NCI-H1092 (cell line): ENCODE data around the gene KCNAB2.

Experiments
- DNase-seq: peaks from one replicate; lab custom pipeline; 2025; lab: John Stamatoyannopoulos, UW

Gene KCNAB2

DNA sequence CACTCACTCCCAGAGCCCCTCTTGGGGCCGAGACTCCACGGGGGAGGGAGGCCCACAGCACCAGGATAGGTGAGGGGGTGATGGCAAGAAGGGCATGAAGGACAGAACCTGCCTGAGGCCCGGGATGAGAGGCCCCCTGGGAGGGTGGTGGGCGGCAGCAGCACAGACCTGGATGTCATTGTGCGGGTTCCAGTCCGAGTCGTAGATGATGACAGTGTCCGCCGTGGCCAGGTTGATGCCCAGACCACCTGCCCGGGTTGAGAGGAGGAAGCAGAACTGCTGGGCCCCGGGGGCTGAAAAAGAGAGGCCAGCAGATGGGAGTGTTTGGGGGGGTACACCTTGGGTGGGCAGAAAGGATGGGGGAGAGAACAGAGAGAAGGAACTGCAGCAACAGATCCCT, 84.3 kb downstream of the KCNAB2 start:
- DNase-seq = no peak

- no peak for DNase-seq
Measured at GRCh38 chr1:6130596-6130995, 84.9 kb downstream of the KCNAB2 start.

GRCh38 chr1:6131561-6131960, 85.9 kb downstream of the KCNAB2 start:
- no peak for DNase-seq

DNA sequence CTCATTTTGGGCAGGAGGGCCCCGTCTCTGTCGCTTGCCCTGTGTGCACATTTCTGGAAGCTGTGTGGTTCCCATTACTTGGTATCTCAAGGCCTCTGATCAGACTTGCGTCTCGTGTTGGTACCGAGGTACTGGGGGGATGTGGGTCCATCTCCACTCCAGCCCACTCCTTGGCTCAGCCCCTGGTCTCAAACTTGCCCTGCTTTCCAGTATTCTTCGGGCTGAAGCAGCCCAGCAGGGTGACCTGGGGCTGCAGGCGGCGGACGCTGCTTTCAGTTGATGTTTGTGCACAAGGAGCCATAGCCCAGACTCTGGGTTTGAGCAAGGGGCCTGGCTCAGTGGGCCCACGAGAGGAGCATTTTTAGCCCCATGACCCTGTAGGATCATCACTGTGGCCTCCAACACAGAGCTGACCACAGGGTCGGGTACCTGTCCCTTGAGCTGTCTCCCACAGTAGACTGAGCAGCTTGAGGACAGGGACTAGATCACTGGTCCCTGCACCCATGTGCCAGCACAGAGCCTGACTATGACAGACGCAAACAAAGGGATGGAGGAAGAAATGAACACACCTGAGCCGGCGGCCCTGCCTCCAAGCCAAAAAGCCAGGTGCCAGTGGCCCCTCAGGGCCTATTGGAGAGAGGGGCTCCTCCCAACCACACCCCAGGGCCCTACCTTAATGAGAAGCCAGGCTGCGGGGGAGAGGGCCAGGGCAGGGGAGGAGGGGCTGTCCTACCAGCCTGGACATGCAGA, 87.6 kb downstream of the KCNAB2 start:
- no peak for DNase-seq

DNA sequence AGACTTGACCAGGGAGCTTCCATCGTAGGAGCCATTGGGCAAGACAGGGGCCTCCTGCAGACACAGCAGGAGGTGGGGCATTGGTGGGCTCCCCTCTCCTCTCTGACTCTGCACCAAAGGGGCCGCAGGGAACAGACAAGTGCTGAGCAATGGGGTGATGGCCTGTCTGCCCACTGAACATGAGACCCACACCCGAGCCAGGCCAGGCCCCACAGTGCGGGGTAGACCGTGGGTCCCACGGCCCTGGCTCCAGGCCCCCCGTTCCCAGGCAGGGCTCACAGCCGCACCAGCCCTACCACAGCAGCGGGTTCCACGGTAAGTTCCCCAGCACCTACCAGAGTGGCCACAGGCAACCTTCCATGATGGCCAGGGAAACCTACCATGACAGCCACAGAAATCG, 88.5 kb downstream of the KCNAB2 start:
- DNase-seq = no peak

DNA sequence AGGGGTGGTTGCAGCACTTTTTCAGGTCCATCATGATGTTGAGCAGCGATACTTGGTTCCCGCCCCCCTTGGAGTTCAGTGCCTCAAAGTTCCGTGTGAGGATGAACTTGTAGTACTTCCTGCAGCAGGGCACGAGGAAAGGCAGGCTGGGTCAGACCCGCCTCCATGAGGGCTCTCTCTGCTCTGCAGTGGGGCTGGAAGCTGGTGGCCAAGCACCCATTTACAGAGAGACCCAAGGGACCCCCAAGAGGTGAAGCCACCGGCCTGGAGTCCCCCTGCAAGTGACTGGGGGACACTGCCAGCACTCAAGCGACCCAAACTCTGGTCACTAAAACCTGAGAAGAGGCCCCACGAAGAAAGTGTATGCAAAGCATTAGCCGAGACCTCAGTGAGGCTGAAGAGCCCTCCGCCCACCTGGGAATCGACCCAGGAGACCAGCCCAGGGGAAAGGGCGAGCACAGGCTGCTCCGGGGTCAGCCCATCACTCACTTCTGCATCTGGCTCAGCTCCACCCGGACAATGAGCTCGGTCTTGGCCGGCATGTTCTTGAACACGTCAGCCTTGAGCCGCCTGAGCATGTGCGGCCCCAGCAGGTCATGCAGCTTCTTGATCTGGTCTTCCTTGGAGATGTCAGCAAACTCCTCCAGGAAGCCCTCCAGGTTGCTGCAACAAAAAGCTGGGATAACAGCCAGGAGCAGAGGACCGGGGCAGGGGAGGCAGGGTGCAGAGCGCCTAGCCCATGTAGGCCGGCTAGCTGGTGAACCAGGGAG, 89.2 kb downstream of the KCNAB2 start:
- DNase-seq = no peak

GRCh38 chr1:6136516-6137220, 91.0 kb downstream of the KCNAB2 start:
- DNase-seq = no peak

DNA sequence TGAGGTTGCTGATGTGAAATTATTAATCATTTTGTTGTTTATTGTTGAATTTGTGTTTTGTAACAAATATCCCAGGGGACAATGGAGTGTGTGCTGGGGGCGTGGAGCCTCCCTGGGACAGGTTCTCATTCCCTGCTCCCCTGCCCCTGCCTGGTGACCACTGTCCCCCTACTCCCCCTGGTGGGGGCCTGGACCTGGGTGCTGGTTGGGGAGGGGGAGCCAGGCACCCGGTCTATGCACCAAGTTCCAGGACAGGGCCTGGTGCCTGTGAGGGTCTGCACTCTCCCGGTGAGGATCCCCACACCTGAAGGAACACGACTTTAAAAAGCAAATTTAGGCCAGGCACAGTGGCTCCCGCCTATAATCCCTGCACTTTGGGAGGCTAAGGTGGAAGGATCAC, 92.1 kb downstream of the KCNAB2 start:
- DNase-seq = no peak

GRCh38 chr1:6140413-6140812, 94.7 kb downstream of the KCNAB2 start:
- no peak for DNase-seq

DNA sequence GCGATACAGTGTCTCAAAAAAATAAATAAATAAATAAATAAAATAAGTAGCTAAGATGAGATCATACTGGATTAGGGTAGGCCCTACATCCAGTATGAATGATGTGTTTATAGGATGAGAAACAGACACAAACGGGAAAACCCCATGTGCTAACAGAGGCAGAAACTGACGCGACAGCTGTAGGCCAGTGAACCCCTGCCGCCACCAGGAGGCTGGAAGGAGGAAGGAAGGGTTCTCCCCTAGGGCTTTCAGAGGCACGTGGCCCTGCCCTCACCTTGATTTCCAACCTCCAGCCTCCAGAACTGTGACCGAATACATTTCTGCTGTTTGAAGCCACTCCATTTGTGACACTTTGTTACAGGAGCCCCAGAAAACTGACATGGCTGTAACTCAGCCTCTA, 95.9 kb downstream of the KCNAB2 start:
- no peak for DNase-seq

GRCh38 chr1:6142036-6142621, 96.4 kb downstream of the KCNAB2 start:
- no peak for DNase-seq

DNA sequence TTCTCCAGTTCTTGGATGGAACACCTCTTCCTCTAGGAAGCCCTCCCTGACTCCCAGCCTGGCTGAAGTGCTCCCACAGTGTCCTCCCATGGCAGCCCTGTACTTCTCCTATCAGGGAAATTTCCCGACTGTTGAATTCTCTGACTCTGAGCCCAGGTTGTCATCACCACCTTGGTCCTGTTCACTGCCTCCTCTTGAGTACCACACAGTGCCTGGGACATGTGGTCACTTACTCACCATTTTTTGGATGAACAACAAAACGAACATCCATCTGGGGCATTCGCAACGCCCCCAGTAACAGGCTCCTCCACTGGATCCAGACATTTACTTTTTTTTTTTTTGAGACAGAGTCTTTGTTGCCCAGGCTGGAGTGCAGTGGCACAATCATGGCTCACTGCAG, 97.0 kb downstream of the KCNAB2 start:
- no peak for DNase-seq

- DNase-seq = no peak
Measured at GRCh38 chr1:6143395-6143794, 97.7 kb downstream of the KCNAB2 start.

DNA sequence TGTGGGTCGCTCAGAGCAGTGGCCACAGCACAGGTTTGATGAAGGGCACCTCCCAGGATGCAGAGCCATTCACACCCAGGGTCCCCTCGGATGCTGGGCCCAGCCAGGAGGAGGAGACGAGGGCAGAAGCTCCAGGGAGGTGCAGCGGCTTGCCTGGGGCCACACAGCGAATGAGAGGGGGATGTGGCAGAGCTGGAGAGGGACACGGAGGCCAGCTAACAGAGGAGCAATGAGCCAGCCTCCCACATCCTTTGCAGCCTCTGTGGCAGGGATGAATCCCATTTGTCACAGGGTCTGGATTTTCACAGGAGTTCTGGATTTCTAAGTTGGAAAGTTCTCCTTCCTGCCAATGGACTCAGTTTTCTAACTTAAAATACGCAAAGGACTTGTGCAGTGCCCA, 98.5 kb downstream of the KCNAB2 start:
- no peak for DNase-seq

DNA sequence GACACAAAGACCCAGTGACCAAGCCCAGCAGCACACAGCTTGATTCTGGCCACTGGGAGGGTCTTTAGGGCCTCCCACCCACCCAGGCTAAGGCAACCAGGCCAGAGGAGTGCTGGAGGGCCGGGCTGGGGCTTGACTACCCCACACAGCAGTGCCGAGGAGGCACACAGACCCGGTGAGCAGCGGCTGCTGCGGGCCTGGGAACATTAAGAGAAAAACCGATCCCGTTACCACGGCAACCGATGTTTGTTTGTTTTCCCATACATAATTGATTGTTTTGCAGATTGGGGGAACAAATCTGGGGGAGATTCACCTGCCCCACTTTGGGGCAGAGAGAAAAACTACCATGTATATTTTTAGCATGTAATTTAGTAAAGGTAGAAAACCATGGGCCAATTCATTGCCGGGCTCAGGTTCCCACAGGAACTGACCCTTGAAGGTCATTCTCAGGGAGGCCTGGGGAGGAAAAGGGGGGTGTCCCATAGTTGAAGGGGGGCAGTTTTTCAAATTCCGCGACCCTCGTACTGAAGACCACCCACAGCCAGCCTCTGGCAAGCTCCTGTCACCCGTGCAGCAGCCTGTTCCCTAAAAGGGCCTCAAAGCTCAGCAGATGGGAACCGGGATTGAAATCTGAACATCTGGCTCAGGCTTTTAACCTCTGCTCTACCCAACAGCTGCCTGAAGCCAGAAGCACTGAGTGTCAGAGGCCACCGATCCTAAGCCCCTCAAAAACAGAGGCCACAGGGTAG, 99.1 kb downstream of the KCNAB2 start:
- no peak for DNase-seq

- DNase-seq = no peak
Measured at GRCh38 chr1:6145396-6145750, 99.7 kb downstream of the KCNAB2 start.

DNA sequence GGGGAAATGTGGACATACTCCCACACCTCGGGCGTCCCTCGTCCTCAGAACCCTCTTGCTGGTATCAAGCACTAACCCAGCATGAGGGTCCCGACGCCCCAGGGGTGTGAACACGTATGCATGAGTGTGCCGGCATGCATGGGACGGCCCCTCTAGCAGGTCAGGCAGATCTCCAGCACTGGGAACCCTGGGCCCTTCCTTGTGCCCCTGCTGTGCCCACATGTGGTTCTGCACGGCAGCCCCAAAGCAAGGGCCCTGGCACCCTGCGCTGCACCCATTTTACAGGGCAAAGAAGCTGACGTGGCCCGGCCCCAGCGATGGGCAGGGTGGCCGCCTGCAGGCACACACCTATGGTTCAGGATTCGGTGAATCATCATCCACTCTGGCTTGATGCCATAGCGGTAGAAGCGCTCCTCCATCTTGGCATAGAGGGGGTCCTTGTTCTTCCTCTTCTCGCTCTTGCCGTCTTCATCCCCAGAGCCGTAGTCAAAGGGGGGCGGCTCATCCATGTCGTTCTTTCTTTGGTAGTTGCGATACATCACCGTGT, 100.2 kb downstream of the KCNAB2 start:
- DNase-seq = no peak

GRCh38 chr1:6148497-6149241, 103.0 kb downstream of the KCNAB2 start:
- peak; percentile 81 for DNase-seq

DNA sequence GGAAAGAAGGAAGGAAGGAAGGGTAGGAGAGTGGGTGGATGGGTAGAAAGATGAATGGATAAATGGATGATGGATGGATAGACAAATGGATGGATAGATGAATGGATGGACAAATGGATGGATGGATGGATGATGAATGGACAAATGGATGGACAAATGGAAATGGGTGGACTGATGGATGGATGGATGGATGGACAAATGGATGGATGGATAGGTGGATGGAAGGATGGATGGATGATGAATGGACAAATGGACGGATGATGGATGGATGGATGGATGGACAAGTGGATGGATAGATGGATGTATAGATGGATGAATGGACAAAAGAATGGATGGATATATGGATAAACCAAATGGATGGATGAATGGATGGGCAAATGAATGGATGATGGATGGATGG, 103.9 kb downstream of the KCNAB2 start:
- DNase-seq = no peak

DNA sequence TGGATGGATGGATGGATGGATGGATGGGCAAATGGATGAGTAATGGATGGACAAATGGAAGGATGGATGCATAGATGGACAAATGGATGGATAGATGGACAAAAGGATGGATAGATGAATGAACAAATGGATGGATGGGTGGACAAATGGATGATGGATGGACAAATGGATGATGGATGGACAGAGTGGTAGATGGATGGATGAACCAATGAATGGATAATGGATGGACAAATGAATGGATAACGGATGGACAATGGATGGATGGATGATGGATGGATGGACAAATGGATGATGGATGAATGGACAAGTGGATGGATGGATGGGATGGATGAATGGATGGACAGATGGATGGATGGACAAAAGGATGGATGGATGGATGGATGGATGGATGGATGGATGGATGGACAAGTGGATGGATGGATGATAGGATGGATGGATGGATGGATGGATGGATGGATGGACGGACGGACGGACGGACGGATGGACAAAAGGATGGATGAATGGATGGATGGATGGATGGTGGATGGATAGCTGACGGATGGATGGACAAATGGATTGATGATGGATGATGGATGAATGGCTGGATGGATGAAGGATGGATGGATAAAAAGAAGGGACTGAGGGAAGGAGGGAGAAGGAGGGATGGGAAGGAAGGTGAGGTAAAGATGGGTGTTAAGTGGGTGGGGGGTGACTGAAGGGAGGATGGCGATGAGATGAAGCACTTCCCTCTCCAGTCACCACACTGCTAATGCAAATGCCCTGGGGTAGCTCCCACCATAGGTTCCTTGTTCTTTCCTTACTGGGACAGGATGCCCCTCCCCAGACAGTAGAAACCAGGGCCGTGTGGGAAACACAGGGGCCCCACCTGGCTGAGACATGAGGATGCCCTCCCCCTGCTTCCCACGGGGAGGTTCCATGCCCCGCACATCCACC, 104.6 kb downstream of the KCNAB2 start:
- DNase-seq = no peak
